GM19463 (cell line): Measurements from ENCODE around the gene RAX.

ENCODE experiments used
- ATAC-seq: cut with Tn5 transposase; IDR thresholded peaks from one replicate; pipeline ENCODE4 v1.9.1; 2021; ENCODE audit warnings: mild to moderate bottlenecking, moderate library complexity; ENCODE audit not compliant: unreplicated experiment

RAX gene

GRCh38 chr18:59249199-59249774 lies 24.0 kb downstream of the RAX start:
- ATAC-seq: no peak

GRCh38 chr18:59246796-59247195 lies 26.5 kb downstream of the RAX start:
- no peak for ATAC-seq

- no peak for ATAC-seq
These were observed 30.3 kb downstream of the RAX start for GRCh38 chr18:59242906-59243305.

- no peak for ATAC-seq
These were observed 33.6 kb downstream of the RAX start for GRCh38 chr18:59239642-59240041.

- no peak for ATAC-seq
These were observed 34.9 kb downstream of the RAX start for GRCh38 chr18:59238385-59238784.

GRCh38 chr18:59233017-59233410 lies 40.2 kb downstream of the RAX start:
- no peak for ATAC-seq

- no peak for ATAC-seq
These were observed 40.8 kb downstream of the RAX start for GRCh38 chr18:59232309-59233016.

GRCh38 chr18:59231877-59232276 lies 41.4 kb downstream of the RAX start:
- no peak for ATAC-seq

- ATAC-seq: no peak
These were observed 42.1 kb downstream of the RAX start for GRCh38 chr18:59231114-59231513.

GRCh38 chr18:59229701-59230443 lies 43.4 kb downstream of the RAX start:
- ATAC-seq: peak; percentile 47

- ATAC-seq: no peak
These were observed 44.1 kb downstream of the RAX start for GRCh38 chr18:59229191-59229590.

GRCh38 chr18:59228351-59228750 lies 44.9 kb downstream of the RAX start:
- ATAC-seq: no peak

GRCh38 chr18:59222341-59222740 lies 50.9 kb downstream of the RAX start:
- no peak for ATAC-seq

GRCh38 chr18:59220784-59221765 lies 52.2 kb downstream of the RAX start:
- ATAC-seq: no peak

- no peak for ATAC-seq
These were observed 53.0 kb downstream of the RAX start for GRCh38 chr18:59220164-59220783.

GRCh38 chr18:59219672-59220163 lies 53.5 kb downstream of the RAX start, which contains the start of gene GRP:
Gene GRP (plus strand): TSS chr18:59220158. CDS start chr18:59220266, 108 bp downstream.
- no peak for ATAC-seq

GRCh38 chr18:59218018-59218417 lies 55.2 kb downstream of the RAX start:
- ATAC-seq: no peak
